Heart left ventricle (tissue), 13 donors: ENCODE data around the gene CPLX1.

ENCODE experiments used
- POLR2A ChIP-seq, 2 donors: fragments of 450-650 bp; IDR thresholded peaks; one replicate each; pipeline ENCODE4 v1.6.1; 2017; ENCODE audit warnings: antibody characterized with exemption in 2 of 2, mild to moderate bottlenecking in 2 of 2, moderate library complexity in 2 of 2
- TF ChIP-seq, protein P1 (sequence below), 12 donors: fragments of 200-600 bp; sonication (generic) in 4 of 12; IDR thresholded peaks; one replicate each; pipeline versions ENCODE4 v1.5.0 to v1.8.0; 2018 to 2022; ENCODE audit warnings: antibody characterized with exemption in 12 of 12, mild to moderate bottlenecking in 5 of 12
- donor health status: ischemic (EF 13 %, LVEDD 7.1; RV severe dilation, severe dysfunction).
- donor health status: DM: no; HTN: yes; CAD: no.
- donor health status: DM: no; HTN: no; CAD: no.
- donor health status: ischemic (EF 25% LVEDD 6.9; RV normal size, moderate dysfunction).
- donor health status: ischemic (EF 25% LVEDD 5.7; RV mildly dilated, moderate dysfunction).
- donor health status: ischemic (EF 35%, LVEDD 5.7; RV mildly dilated, moderate dysfunction).
- donor health status: nonischemic (EF 11% LVEDD 7.7; RV severe dilation, severe dysfunction).
- donor health status: DM: yes; HTN: yes; CAD: no.
- donor health status: PGD.
- donor health status: ischemic (EF 29% LVEDD 5.4; RV normal size, mild dysfunction).
- donor health status: nonischemic (EF 23%, LVEDD 6.1; RV moderate dilation, normal function).

DNA sequence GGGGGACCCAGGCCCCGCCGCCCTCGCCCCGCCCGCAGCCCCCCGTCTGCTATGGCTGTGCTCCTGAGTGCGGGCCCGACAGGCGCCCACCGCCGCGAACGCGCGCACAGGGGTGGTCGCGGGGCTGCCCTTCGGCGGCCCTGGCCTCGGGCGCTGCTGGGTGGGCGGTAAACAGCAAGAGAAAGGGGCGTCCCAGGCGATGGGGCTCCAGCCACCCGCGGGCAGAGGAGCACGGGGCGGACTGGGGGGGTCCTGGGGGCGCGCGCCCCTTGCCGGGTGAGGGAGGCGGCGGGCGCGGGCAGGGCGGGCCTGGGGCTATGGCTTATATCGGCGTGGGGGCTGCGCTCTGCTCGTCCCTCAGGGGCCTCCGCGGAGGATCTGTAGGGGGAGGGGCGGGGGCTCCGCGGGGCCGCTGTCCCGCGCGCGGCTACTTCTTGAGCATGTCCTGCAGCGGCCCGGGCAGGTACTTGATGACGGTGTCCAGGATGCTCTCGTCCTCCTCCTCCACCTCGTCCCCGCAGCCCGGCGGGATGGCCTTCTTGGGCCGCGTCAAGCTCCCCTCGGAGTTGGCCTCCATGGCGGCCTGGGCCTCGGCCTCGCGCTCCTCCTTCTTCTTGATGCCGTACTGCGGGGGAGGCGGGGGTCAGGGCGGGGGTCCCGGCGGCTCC, 39.7 kb downstream of the CPLX1 start:
- TF ChIP-seq, protein P1, sequence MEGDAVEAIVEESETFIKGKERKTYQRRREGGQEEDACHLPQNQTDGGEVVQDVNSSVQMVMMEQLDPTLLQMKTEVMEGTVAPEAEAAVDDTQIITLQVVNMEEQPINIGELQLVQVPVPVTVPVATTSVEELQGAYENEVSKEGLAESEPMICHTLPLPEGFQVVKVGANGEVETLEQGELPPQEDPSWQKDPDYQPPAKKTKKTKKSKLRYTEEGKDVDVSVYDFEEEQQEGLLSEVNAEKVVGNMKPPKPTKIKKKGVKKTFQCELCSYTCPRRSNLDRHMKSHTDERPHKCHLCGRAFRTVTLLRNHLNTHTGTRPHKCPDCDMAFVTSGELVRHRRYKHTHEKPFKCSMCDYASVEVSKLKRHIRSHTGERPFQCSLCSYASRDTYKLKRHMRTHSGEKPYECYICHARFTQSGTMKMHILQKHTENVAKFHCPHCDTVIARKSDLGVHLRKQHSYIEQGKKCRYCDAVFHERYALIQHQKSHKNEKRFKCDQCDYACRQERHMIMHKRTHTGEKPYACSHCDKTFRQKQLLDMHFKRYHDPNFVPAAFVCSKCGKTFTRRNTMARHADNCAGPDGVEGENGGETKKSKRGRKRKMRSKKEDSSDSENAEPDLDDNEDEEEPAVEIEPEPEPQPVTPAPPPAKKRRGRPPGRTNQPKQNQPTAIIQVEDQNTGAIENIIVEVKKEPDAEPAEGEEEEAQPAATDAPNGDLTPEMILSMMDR (IDR thresholded peaks at IDR 0.05) = no peak
- no peak for TF ChIP-seq POLR2A (IDR thresholded peaks at IDR 0.05)
